ENCODE measurements around the gene SSBP3. TPM values are rescaled to one million over a fixed set of nuclear protein-coding genes. Genes with fewer than 3 reads are reported as not detected.

The SSBP3 gene
- total and polyA plus RNA-seq, 9 of the 15 experiments (the other 6 are each of a cell fraction or from before 2014, with no cell fraction given) = 8.7 to 108 (median 33.8) TPM

DNA sequence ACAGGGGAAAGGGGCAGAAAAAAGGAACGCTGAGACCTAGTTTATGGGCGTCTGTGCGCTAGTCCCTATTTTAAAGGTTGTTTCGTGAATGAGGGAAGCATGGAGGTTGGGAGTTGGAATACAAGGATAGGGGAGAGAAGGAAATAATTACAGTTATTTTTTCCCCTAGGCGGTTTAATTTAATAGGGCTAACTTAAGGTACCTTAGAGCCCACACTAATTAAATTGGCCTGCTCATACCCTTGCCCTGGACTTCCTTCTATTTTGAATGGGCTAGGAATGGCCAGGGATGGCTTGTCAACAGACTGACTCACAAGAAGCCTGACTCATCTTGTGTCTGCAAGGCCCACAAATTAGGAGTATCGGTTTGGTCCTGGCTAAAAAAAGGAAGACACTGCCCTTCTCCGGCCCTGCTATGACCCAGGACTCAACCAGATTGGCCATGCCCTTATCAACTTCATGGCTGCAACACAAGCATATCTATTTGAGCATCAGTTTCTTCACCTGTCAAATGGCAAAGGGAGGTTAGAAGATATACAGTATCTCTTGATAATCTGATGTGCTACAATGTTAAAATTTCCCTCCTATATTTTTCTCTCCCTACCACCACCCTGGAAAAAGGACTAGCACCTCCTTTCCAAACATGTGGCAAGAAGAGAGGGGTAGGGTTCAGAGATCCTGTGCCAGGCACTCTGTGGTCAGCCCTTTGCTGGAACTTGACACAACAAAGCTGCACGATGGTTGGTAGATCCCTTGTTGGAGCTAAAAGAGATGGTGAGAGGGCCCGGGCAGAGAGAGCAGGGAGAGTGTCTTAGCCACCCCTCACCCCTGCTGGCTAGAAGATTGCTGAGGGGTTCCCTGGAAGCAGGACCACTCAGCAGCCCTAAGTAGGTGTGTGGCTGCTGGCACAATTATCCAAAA is 2.2 kb upstream of the SSBP3 start (continued):
- TF ChIP-seq, protein P1, sequence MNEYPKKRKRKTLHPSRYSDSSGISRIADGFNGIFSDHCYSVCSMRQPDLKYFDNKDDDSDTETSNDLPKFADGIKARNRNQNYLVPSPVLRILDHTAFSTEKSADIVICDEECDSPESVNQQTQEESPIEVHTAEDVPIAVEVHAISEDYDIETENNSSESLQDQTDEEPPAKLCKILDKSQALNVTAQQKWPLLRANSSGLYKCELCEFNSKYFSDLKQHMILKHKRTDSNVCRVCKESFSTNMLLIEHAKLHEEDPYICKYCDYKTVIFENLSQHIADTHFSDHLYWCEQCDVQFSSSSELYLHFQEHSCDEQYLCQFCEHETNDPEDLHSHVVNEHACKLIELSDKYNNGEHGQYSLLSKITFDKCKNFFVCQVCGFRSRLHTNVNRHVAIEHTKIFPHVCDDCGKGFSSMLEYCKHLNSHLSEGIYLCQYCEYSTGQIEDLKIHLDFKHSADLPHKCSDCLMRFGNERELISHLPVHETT (CRISPR knock-in tag; conservative IDR thresholded peaks at IDR 0.05 in 1 of 2, IDR thresholded peaks at IDR 0.05 in 1 of 2) = peak in 1 of 2 experiments; percentile 76; a peak in 1 of 4 replicates
- no peak for TF ChIP-seq NUFIP1 (IDR thresholded peaks at IDR 0.05; ENCODE audit: partially characterized antibody)
- TF ChIP-seq, protein P2, sequence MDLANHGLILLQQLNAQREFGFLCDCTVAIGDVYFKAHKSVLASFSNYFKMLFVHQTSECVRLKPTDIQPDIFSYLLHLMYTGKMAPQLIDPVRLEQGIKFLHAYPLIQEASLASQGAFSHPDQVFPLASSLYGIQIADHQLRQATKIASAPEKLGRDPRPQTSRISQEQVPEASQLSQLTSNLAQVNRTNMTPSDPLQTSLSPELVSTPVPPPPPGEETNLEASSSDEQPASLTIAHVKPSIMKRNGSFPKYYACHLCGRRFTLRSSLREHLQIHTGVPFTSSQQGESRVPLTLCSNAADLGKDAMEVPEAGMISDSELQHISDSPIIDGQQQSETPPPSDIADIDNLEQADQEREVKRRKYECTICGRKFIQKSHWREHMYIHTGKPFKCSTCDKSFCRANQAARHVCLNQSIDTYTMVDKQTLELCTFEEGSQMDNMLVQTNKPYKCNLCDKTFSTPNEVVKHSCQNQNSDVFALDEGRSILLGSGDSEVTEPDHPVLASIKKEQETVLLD (IDR thresholded peaks at IDR 0.05) = peak; percentile 58; the same call in 1 of the 2 replicates
- TF ChIP-seq KLF13 (tag; IDR thresholded peaks at IDR 0.05; ENCODE audit: borderline replicate concordance, low read depth) = no peak
- TF ChIP-seq KDM5B (IDR thresholded peaks at IDR 0.05; ENCODE audit: insufficient replicate concordance, low read depth, low read length) = peak; percentile 33
- TF ChIP-seq ZNF551 (CRISPR knock-in tag; IDR thresholded peaks at IDR 0.05) = no peak
- no peak for TF ChIP-seq SRSF7 (optimal IDR thresholded peaks at IDR 0.05; ENCODE audit: low read depth, low read length)
- no peak for TF ChIP-seq RBM14 (IDR thresholded peaks at IDR 0.05; ENCODE audit: borderline replicate concordance, insufficient read depth, low read depth, low read length)
- no peak for TF ChIP-seq PPARD (CRISPR knock-in tag; IDR thresholded peaks at IDR 0.05)
- 0 out of 2 replicates have a peak, but pooled peaks have one; percentile 28 for TF ChIP-seq ZNF707 (CRISPR knock-in tag; conservative IDR thresholded peaks at IDR 0.05)
- no peak for TF ChIP-seq PRPF4 (IDR thresholded peaks at IDR 0.05; ENCODE audit: insufficient read depth, low read depth, low read length, poor library complexity, severe bottlenecking)
- no peak for TF ChIP-seq NR2C2 (CRISPR knock-in tag; IDR thresholded peaks at IDR 0.05)
- TF ChIP-seq NR2C2 (tag; IDR thresholded peaks at IDR 0.05) = peak; percentile 35; the same call in 1 of the 2 replicates
- peak; percentile 77 for TF ChIP-seq EP300 (IDR thresholded peaks at IDR 0.05; ENCODE audit: low read length)
- TF ChIP-seq MYC (IDR thresholded peaks at IDR 0.05; ENCODE audit: low read depth, low read length) = 0 out of 2 replicates have a peak, but pooled peaks have one; percentile 30
- peak; percentile 19; the same call in 1 of the 2 replicates for TF ChIP-seq MYC (CRISPR knock-in tag; IDR thresholded peaks at IDR 0.05; ENCODE audit: borderline replicate concordance, low read depth)
- peak; percentile 71 for TF ChIP-seq ZNF583 (CRISPR knock-in tag; IDR thresholded peaks at IDR 0.05)
- no peak for TF ChIP-seq ZNF3 (CRISPR knock-in tag; IDR thresholded peaks at IDR 0.05)
- TF ChIP-seq KLF6 (CRISPR knock-in tag; IDR thresholded peaks at IDR 0.05; ENCODE audit: borderline replicate concordance) = 0 out of 2 replicates have a peak, but pooled peaks have one; percentile 37
- TF ChIP-seq, protein P3, sequence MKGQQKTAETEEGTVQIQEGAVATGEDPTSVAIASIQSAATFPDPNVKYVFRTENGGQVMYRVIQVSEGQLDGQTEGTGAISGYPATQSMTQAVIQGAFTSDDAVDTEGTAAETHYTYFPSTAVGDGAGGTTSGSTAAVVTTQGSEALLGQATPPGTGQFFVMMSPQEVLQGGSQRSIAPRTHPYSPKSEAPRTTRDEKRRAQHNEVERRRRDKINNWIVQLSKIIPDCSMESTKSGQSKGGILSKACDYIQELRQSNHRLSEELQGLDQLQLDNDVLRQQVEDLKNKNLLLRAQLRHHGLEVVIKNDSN (CRISPR knock-in tag; IDR thresholded peaks at IDR 0.05) = no peak
- TF ChIP-seq MYBL2 (IDR thresholded peaks at IDR 0.05; ENCODE audit: low read depth) = no peak
- no peak for TF ChIP-seq MYBL2 (CRISPR knock-in tag; IDR thresholded peaks at IDR 0.05; ENCODE audit: borderline replicate concordance)
- peak; percentile 72 for TF ChIP-seq MEIS2 (IDR thresholded peaks at IDR 0.05; ENCODE audit: partially characterized antibody)
- no peak for TF ChIP-seq CBX1 (IDR thresholded peaks at IDR 0.05; ENCODE audit: low read depth)
